HCT116 (cell line): ENCODE results near the gene FGGY. TPM values are rescaled to one million over a fixed set of nuclear protein-coding genes. Genes with fewer than 3 reads are reported as not detected.

ENCODE experiments used
- ATAC-seq: fragments of 200-7000 bp; cut with Tn5 transposase; 2 replicates; pipeline ENCODE4 v1.9.1; 2020; ENCODE audit warnings: mild to moderate bottlenecking, moderate library complexity
- BruUV-seq: library from RNA; stranded (reverse); fragments of 400-500 nt; replicated peaks from 2 replicates; lab custom pipeline; 2021; lab: Mats Ljungman, UMichigan
- CTCF ChIA-PET: fragments of 300-600 bp; sonication (Branson Sonifier 250); formaldehyde crosslinking; loops from one replicate; lab custom pipeline; 2021; ENCODE audit warnings: antibody characterized with exemption; lab: Charles Lee
- POLR2A ChIA-PET: fragments of 300-600, 350-600 bp; sonication (Branson Sonifier 250); formaldehyde crosslinking; loops from one replicate; lab custom pipeline; 2021; ENCODE audit warnings: antibody characterized with exemption; lab: Charles Lee
- RAD21 ChIA-PET, 2 experiments: fragments of 300-600 bp; sonication (Branson Sonifier 250); formaldehyde crosslinking; loops; one replicate each; lab custom pipeline; 2023; ENCODE audit warnings: low total read pairs in 2 of 2; ENCODE audit not compliant: uncharacterized antibody in 2 of 2, unreplicated experiment in 2 of 2, low non-redundant PET in 1 of 2; lab: Charles Lee
- DNase-seq: peaks from one replicate; pipeline ENCODE4 v3.0.0-alpha.2; 2010; ENCODE audit warnings: low read depth, low spot score
- H2AFZ ChIP-seq: fragments of 200-600 bp; shearing (Covaris generic), sonication (generic); 2 replicates; pipeline ENCODE4 v1.6.1; 2017; ENCODE audit warnings: low read depth, mixed run types, mixed read lengths, antibody characterized with exemption, low read length; ENCODE audit not compliant: poor library complexity, severe bottlenecking
- H3K27ac ChIP-seq: 2 replicates; pipeline ENCODE4 v1.5.1; 2012; ENCODE audit warnings: low read depth, low read length
- H3K27me3 ChIP-seq: fragments of 200-600 bp; sonication (generic); 2 replicates; pipeline ENCODE4 v1.6.1; 2016; ENCODE audit warnings: mixed run types, low read length, mixed read lengths; ENCODE audit not compliant: insufficient read depth
- H3K36me3 ChIP-seq, 2 experiments: fragments of 200-500 bp in 1 of 2; fragments of 200-600 bp in 1 of 2; sonication (Bioruptor generic) in 1 of 2; sonication (generic) in 1 of 2; 2 replicates each; pipeline versions ENCODE4 v1.5.1 to v1.6.1; 2014 to 2016; ENCODE audit warnings: low read length in 2 of 2, inconsistent platforms in 1 of 2, mixed read lengths in 1 of 2, mixed run types in 1 of 2; ENCODE audit not compliant: insufficient read depth in 2 of 2, control insufficient read depth in 1 of 2
- H3K4me1 ChIP-seq, 2 experiments: fragments of 200-600 bp in 1 of 2; sonication (generic) in 1 of 2; 2 replicates each; pipeline versions ENCODE4 v1.5.1 to v1.6.1; 2012 to 2017; ENCODE audit warnings: low read length in 2 of 2, inconsistent platforms in 1 of 2, mild to moderate bottlenecking in 1 of 2, mixed read lengths in 1 of 2, mixed run types in 1 of 2, moderate library complexity in 1 of 2; ENCODE audit not compliant: insufficient read depth in 2 of 2, control insufficient read depth in 1 of 2
- H3K4me2 ChIP-seq: fragments of 200-600 bp; sonication (generic); 2 replicates; pipeline ENCODE4 v1.6.1; 2017; ENCODE audit warnings: mixed run types, low read length, mixed read lengths
- H3K4me3 ChIP-seq, 2 experiments: fragments of 200-600 bp in 1 of 2; sonication (generic) in 1 of 2; replicated peaks in 1 of 2; 2 replicates each; pipeline ENCODE4 v1.5.1; 2011 to 2016; ENCODE audit warnings: low read length in 2 of 2, control low read depth in 1 of 2, low read depth in 1 of 2, mild to moderate bottlenecking in 1 of 2, mixed read lengths in 1 of 2, mixed run types in 1 of 2
- H3K79me2 ChIP-seq: fragments of 200-600 bp; sonication (generic); 2 replicates; pipeline ENCODE4 v1.6.1; 2017; ENCODE audit warnings: mild to moderate bottlenecking, mixed run types, low read length, moderate library complexity, mixed read lengths; ENCODE audit not compliant: insufficient read depth
- H3K9ac ChIP-seq: fragments of 200-600 bp; sonication (generic); 2 replicates; pipeline ENCODE4 v1.6.1; 2016; ENCODE audit warnings: low read length, mixed read lengths
- H3K9me2 ChIP-seq: fragments of 200-600 bp; sonication (generic), shearing (Covaris generic); 2 replicates; pipeline ENCODE4 v1.6.1; 2017; ENCODE audit warnings: mixed run types, mild to moderate bottlenecking, moderate library complexity; ENCODE audit not compliant: insufficient read depth
- H3K9me3 ChIP-seq, 2 experiments: fragments of 200-500 bp in 1 of 2; fragments of 200-600 bp in 1 of 2; sonication (Bioruptor generic) in 1 of 2; sonication (generic) in 1 of 2; 2 replicates each; pipeline ENCODE4 v1.6.1; 2014 to 2017; ENCODE audit warnings: low read length in 2 of 2, mixed read lengths in 2 of 2, inconsistent platforms in 1 of 2, low read depth in 1 of 2, mild to moderate bottlenecking in 1 of 2, mixed run types in 1 of 2, moderate library complexity in 1 of 2; ENCODE audit not compliant: control insufficient read depth in 1 of 2, insufficient read depth in 1 of 2
- H4K20me1 ChIP-seq: fragments of 200-600 bp; sonication (generic), shearing (Covaris generic); 2 replicates; pipeline ENCODE4 v1.6.1; 2017; ENCODE audit warnings: mixed run types, mild to moderate bottlenecking, moderate library complexity; ENCODE audit not compliant: insufficient read depth
- CBX3 ChIP-seq: IDR thresholded peaks from 2 replicates; pipeline ENCODE4 v1.6.1; 2012; ENCODE audit warnings: low read depth
- EZH2 ChIP-seq: fragments of 200-600 bp; sonication (generic); IDR thresholded peaks from 2 replicates; pipeline ENCODE4 v1.6.1; 2017; ENCODE audit warnings: antibody characterized with exemption, mixed run types
- JUND ChIP-seq: IDR thresholded peaks from 2 replicates; pipeline ENCODE4 v1.6.1; 2012
- MAX ChIP-seq: IDR thresholded peaks from 2 replicates; pipeline ENCODE4 v1.6.1; 2012
- POLR2A ChIP-seq: IDR thresholded peaks from 2 replicates; pipeline ENCODE4 v1.7.0; 2011; ENCODE audit warnings: borderline replicate concordance; ENCODE audit not compliant: insufficient read depth, insufficient read length; ENCODE audit errors: extremely low read depth
- RAD21 ChIP-seq: IDR thresholded peaks from 2 replicates; pipeline ENCODE4 v1.6.1; 2012; ENCODE audit warnings: low read depth, mild to moderate bottlenecking
- REST ChIP-seq: IDR thresholded peaks from 2 replicates; pipeline ENCODE4 v1.6.1; 2012; ENCODE audit warnings: low read depth
- SP1 ChIP-seq: IDR thresholded peaks from 2 replicates; pipeline ENCODE4 v1.6.1; 2012; ENCODE audit warnings: low read depth
- ZBTB33 ChIP-seq: IDR thresholded peaks from 2 replicates; pipeline ENCODE4 v1.6.1; 2011; ENCODE audit warnings: mild to moderate bottlenecking, low read length, moderate library complexity; ENCODE audit not compliant: insufficient replicate concordance; ENCODE audit errors: extremely low read depth
- ZNF274 ChIP-seq: fragments of 200-500 bp; sonication (Bioruptor generic); IDR thresholded peaks from 2 replicates; pipeline ENCODE4 v1.6.1; 2014; ENCODE audit warnings: mild to moderate bottlenecking, low read depth, low read length, inconsistent platforms
- intact Hi-C: fragments of 100-400 bp; cut with micrococcal nuclease; formaldehyde crosslinking; loops from 2 replicates; pipeline ENCODE4 v1.10.0; 2022
- total RNA-seq: library from RNA; stranded (reverse); gene quantifications from one replicate; pipeline ENCODE4 v1.2.1, GENCODE V29; 2021; ENCODE audit not compliant: unreplicated experiment

The FGGY gene
- total RNA-seq, 1 experiment from 2014 or later, result 10.6 TPM

GRCh38 chr1:59605184-59605583 lies 308.3 kb downstream of the FGGY start:
- H3K4me2 ChIP-seq, result no peak overlapping the region
- TF ChIP-seq MAX (no peak), ZBTB33 (no peak), SP1 (no peak), POLR2A (no peak), JUND (no peak), REST (no peak), EZH2 (no peak), ZNF274 (no peak), RAD21 (no peak), CBX3 (no peak)
- no peak overlapping the region for H3K4me3 ChIP-seq
- ChIA-PET RAD21 (no interaction called here), CTCF (no interaction called here), POLR2A (no interaction called here)
- H3K4me1 ChIP-seq, result no peaks in the 10 kb centered on the region
- intact Hi-C loops, result no loop called here
- no peaks in the 10 kb centered on the region for H3K36me3 ChIP-seq
- no peak overlapping the region for H3K9ac ChIP-seq
- no peak overlapping the region for H3K27ac ChIP-seq
- H3K79me2 ChIP-seq, result no peaks in the 10 kb centered on the region
- ATAC-seq (no peak), DNase-seq (no peak)
- no peaks in the 10 kb centered on the region for H4K20me1 ChIP-seq
- no peaks in the 10 kb centered on the region for H3K27me3 ChIP-seq
- H3K9me2 ChIP-seq, result no peaks in the 10 kb centered on the region
- no peaks in the 10 kb centered on the region for H3K9me3 ChIP-seq
- no peak overlapping the region for H2AFZ ChIP-seq
- no TSS peak for BruUV-seq
